Measurements from ENCODE around the gene DAPP1. TPM values are rescaled to one million over a fixed set of nuclear protein-coding genes. Genes with fewer than 3 reads are reported as not detected.
"Not testable (repeated sequence)": the region's sequence is repeated elsewhere in the genome, so short reads cannot be mapped to it uniquely, and the experiment has no call there.

Gene DAPP1
- total and polyA plus RNA-seq, 2 donors (not counting 3 experiments of a cell fraction or from before 2014, with no cell fraction given): not detected

GRCh38 chr4:99828477-99828876 lies 11.8 kb downstream of the DAPP1 start:
- H4K20me1 ChIP-seq (replicated peaks; ENCODE audit: control insufficient read depth, extremely low read depth, insufficient read depth, low read length): no peaks in the 10 kb centered on the region
- no peaks in the 10 kb centered on the region for H3K27me3 ChIP-seq (ENCODE audit: control insufficient read depth in 2 of 2, insufficient read depth in 2 of 2, low read length in 2 of 2)
- dilution Hi-C loops (cut with MboI; ENCODE audit: extremely low pct_ligation_motif_present, low sequenced_read_pairs) (no loop called here), intact Hi-C loops (cut with micrococcal nuclease) (no loop called here)
- no peak overlapping the region for H3K9ac ChIP-seq (replicated peaks; ENCODE audit: extremely low read depth, insufficient read depth, low read length)
- CTCF ChIA-PET: interaction anchor here (1.0 to 2.0 kb wide), 3 partner anchors 17 to 21 kb away, joined by 3 to 5 read pairs (median 5); no protein-coding TSS in a partner anchor
- no TSS peak for BruUV-seq (replicated peaks)
- H3K4me3 ChIP-seq (replicated peaks in 1 of 3; ENCODE audit: insufficient read depth in 1 of 3, low read depth in 1 of 3, low read length in 3 of 3): no peak overlapping the region
- no peaks in the 10 kb centered on the region for H3K79me2 ChIP-seq (ENCODE audit: control insufficient read depth, insufficient read depth, low read length)
- no peak overlapping the region for H3K27ac ChIP-seq (ENCODE audit: insufficient read depth, low read depth, low read length)
- no peaks in the 10 kb centered on the region for H3K4me1 ChIP-seq (ENCODE audit: control insufficient read depth, extremely low read depth, insufficient read depth, low read length)
- no peaks in the 10 kb centered on the region for H3K9me1 ChIP-seq (replicated peaks; ENCODE audit: control insufficient read depth, extremely low read depth, insufficient read depth, low read length)
- DNase-seq (ENCODE audit: low read depth, low spot score) (no peak), FAIRE-seq (no peak)
- H3K36me3 ChIP-seq (ENCODE audit: control insufficient read depth in 2 of 2, extremely low read depth in 1 of 2, insufficient read depth in 2 of 2, low read length in 2 of 2): no peaks in the 10 kb centered on the region
- POLR2A ChIA-PET: no interaction called here
- TF ChIP-seq JUN (IDR thresholded peaks at IDR 0.05; ENCODE audit: borderline replicate concordance, insufficient read depth, insufficient read length, low read depth) (no peak), POLR2AphosphoS5 (IDR thresholded peaks at IDR 0.05; ENCODE audit: insufficient read depth, low read depth, low read length) (no peak), FOS (IDR thresholded peaks at IDR 0.05; ENCODE audit: borderline replicate concordance, insufficient read depth, low read length) (no peak), GATA2 (IDR thresholded peaks at IDR 0.05; ENCODE audit: insufficient read depth, insufficient read length, low read depth, low read length) (no peak), CTCF (IDR thresholded peaks at IDR 0.05; ENCODE audit: extremely low read depth in 1 of 2, insufficient read depth in 1 of 2, low read depth in 1 of 2, low read length in 2 of 2) (no peak), POLR2A (IDR thresholded peaks at IDR 0.05; ENCODE audit: low read depth, low read length) (no peak), MYC (IDR thresholded peaks at IDR 0.05; ENCODE audit: low read depth, low read length) (no peak), MAX (IDR thresholded peaks at IDR 0.05; ENCODE audit: insufficient read depth, insufficient read length) (no peak)
- no peak overlapping the region for H2AFZ ChIP-seq (ENCODE audit: low read depth, low read length)
- H3K4me2 ChIP-seq (ENCODE audit: insufficient read depth, low read length): no peak overlapping the region
- H3K9me3 ChIP-seq (replicated peaks; ENCODE audit: control insufficient read depth, insufficient read depth, low read length): no peaks in the 10 kb centered on the region

GRCh38 chr4:99830051-99830450 lies 13.4 kb downstream of the DAPP1 start:
- H3K4me1 ChIP-seq (ENCODE audit: control insufficient read depth, extremely low read depth, insufficient read depth, low read length); dilution Hi-C loops (cut with MboI; ENCODE audit: extremely low pct_ligation_motif_present, low sequenced_read_pairs); H3K4me3 ChIP-seq (replicated peaks in 1 of 3; ENCODE audit: insufficient read depth in 1 of 3, low read depth in 1 of 3, low read length in 3 of 3); BruUV-seq (replicated peaks); H4K20me1 ChIP-seq (replicated peaks; ENCODE audit: control insufficient read depth, extremely low read depth, insufficient read depth, low read length); H2AFZ ChIP-seq (ENCODE audit: low read depth, low read length); POLR2A ChIA-PET; H3K79me2 ChIP-seq (ENCODE audit: control insufficient read depth, insufficient read depth, low read length); H3K36me3 ChIP-seq (ENCODE audit: control insufficient read depth in 2 of 2, extremely low read depth in 1 of 2, insufficient read depth in 2 of 2, low read length in 2 of 2); H3K4me2 ChIP-seq (ENCODE audit: insufficient read depth, low read length); DNase-seq (ENCODE audit: low read depth, low spot score); H3K9me3 ChIP-seq (replicated peaks; ENCODE audit: control insufficient read depth, insufficient read depth, low read length); H3K9ac ChIP-seq (replicated peaks; ENCODE audit: extremely low read depth, insufficient read depth, low read length); H3K27ac ChIP-seq (ENCODE audit: insufficient read depth, low read depth, low read length); H3K27me3 ChIP-seq (ENCODE audit: control insufficient read depth in 2 of 2, insufficient read depth in 2 of 2, low read length in 2 of 2); FAIRE-seq; H3K9me1 ChIP-seq (replicated peaks; ENCODE audit: control insufficient read depth, extremely low read depth, insufficient read depth, low read length); intact Hi-C loops (cut with micrococcal nuclease): not testable (repeated sequence)
- CTCF ChIA-PET: interaction anchor here (1.0 to 1.3 kb wide), 3 partner anchors 18 to 119 kb away, joined by 3 to 4 read pairs (median 4); no protein-coding TSS in a partner anchor
